IPS-18a (cell line): ENCODE results near the gene ADAM12.

Experiments used
- H3K27ac ChIP-seq: one replicate; pipeline ENCODE4 v1.5.1; 2013; ENCODE audit warnings: low read length
- H3K27me3 ChIP-seq: one replicate; pipeline ENCODE4 v1.6.1; 2013; ENCODE audit warnings: mild to moderate bottlenecking, low read length; ENCODE audit not compliant: control insufficient read depth, insufficient read depth
- H3K36me3 ChIP-seq: one replicate; pipeline ENCODE4 v1.6.1; 2013; ENCODE audit warnings: low read depth, low read length; ENCODE audit not compliant: control insufficient read depth
- H3K4me1 ChIP-seq: one replicate; pipeline ENCODE4 v1.6.1; 2013; ENCODE audit warnings: low read depth, low read length; ENCODE audit not compliant: control insufficient read depth
- H3K4me3 ChIP-seq: one replicate; pipeline ENCODE4 v1.5.1; 2013; ENCODE audit warnings: low read length
- H3K9ac ChIP-seq: one replicate; pipeline ENCODE4 v1.6.1; 2013; ENCODE audit warnings: mild to moderate bottlenecking, low read length, moderate library complexity
- H3K9me3 ChIP-seq: one replicate; pipeline ENCODE4 v1.6.1; 2013; ENCODE audit warnings: low read depth, low read length; ENCODE audit not compliant: control insufficient read depth

ADAM12 gene, protein sequence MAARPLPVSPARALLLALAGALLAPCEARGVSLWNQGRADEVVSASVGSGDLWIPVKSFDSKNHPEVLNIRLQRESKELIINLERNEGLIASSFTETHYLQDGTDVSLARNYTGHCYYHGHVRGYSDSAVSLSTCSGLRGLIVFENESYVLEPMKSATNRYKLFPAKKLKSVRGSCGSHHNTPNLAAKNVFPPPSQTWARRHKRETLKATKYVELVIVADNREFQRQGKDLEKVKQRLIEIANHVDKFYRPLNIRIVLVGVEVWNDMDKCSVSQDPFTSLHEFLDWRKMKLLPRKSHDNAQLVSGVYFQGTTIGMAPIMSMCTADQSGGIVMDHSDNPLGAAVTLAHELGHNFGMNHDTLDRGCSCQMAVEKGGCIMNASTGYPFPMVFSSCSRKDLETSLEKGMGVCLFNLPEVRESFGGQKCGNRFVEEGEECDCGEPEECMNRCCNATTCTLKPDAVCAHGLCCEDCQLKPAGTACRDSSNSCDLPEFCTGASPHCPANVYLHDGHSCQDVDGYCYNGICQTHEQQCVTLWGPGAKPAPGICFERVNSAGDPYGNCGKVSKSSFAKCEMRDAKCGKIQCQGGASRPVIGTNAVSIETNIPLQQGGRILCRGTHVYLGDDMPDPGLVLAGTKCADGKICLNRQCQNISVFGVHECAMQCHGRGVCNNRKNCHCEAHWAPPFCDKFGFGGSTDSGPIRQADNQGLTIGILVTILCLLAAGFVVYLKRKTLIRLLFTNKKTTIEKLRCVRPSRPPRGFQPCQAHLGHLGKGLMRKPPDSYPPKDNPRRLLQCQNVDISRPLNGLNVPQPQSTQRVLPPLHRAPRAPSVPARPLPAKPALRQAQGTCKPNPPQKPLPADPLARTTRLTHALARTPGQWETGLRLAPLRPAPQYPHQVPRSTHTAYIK

DNA sequence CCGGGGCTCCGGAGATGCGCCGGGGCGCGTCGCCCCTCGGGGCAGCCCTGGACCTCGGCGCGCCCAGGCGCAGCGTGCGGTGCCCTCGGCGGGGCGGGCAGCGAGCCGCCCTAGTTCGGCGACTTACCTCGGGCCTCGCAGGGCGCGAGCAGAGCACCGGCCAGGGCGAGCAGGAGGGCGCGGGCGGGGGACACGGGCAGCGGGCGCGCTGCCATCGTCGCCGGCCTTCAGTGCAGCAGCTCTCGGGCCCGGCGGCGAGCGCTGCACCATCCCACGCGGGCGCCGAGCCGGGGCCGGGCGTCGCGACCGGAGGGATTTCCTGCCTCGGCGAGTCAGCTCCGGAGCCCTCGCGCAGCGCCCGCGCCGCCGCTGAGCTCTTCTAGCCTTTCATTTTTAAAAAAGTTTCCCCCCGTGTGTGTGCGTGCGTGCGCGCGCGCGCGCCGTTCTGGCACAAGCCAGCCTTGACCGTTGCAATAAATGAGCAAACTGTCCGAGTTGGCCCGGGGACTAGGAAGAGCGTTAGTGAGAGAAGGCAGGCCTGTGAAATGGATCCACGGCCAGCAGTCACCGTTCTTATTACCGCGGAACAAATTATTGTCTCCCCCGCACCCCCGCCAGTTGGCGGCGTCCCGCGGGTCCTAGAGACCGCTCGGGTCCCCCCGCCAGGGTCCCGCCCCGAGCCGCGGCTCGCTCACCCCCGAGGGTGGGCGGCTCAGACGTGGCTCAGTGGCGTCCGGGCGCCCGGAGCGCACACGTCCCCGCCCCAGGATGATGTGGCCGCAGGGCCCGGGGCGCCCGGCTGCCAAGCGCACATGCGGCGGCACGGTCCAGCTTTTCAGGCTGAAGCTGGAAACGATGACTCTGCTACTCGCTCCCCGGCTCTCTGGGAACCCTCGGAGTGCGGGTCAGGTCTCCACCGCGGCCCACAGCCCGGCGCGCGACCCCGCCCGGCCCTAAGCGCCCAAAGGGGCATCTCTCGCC lies at the start of gene ADAM12:
Gene ADAM12 (minus strand): TSS at position 547 of the 981 bp plus-strand sequence. CDS start 332 bp downstream, at position 215.
- H3K4me1 ChIP-seq: peaks cover 4% of the 10 kb centered on the region
- H3K27me3 ChIP-seq: peaks cover 46% of the 10 kb centered on the region
- peak within 1 kb of the TSS; percentile 53 for H3K4me3 ChIP-seq
- H3K9me3 ChIP-seq: no peaks in the 10 kb centered on the region
- H3K36me3 ChIP-seq: no peaks in the 10 kb centered on the region
- H3K9ac ChIP-seq: no peak within 1 kb of the TSS
- H3K27ac ChIP-seq: no peak within 1 kb of the TSS

- H3K9ac ChIP-seq: no peak overlapping the region
- H3K9me3 ChIP-seq: no peaks in the 10 kb centered on the region
- no peak overlapping the region for H3K4me3 ChIP-seq
- no peaks in the 10 kb centered on the region for H3K4me1 ChIP-seq
- no peaks in the 10 kb centered on the region for H3K27me3 ChIP-seq
- no peaks in the 10 kb centered on the region for H3K36me3 ChIP-seq
- no peak overlapping the region for H3K27ac ChIP-seq
Measured at GRCh38 chr10:126437635-126438406, 49.5 kb upstream of the ADAM12 start.

GRCh38 chr10:126434235-126434634 lies 46.0 kb upstream of the ADAM12 start:
- H3K27ac ChIP-seq: no peak overlapping the region
- no peaks in the 10 kb centered on the region for H3K36me3 ChIP-seq
- H3K4me3 ChIP-seq: no peak overlapping the region
- H3K4me1 ChIP-seq: no peaks in the 10 kb centered on the region
- no peak overlapping the region for H3K9ac ChIP-seq
- no peaks in the 10 kb centered on the region for H3K27me3 ChIP-seq
- H3K9me3 ChIP-seq: no peaks in the 10 kb centered on the region

DNA sequence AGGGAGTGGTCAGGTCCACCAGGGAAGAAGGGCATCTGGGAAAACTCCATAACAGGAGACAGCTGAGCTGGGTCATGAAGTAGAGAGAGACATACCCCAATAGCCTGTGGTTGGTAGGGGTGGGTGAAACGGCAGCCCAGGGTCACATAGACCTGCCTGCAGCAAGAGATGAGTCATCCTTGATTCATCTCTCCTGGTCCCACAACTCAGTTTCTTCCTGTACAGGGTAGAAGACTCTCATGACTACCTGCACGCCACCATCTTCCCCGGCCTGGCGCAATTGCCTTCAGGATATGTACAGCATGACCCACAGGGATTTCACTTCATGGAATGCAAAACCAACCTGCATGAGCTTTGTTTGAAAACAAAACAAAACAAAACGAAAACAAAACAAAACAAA lies 45.1 kb upstream of the ADAM12 start:
- H3K4me1 ChIP-seq: no peaks in the 10 kb centered on the region
- no peaks in the 10 kb centered on the region for H3K9me3 ChIP-seq
- H3K4me3 ChIP-seq: no peak overlapping the region
- H3K36me3 ChIP-seq: no peaks in the 10 kb centered on the region
- no peak overlapping the region for H3K9ac ChIP-seq
- H3K27me3 ChIP-seq: no peaks in the 10 kb centered on the region
- no peak overlapping the region for H3K27ac ChIP-seq

- Histone ChIP-seq H3K36me3 (no peaks in the 10 kb centered on the region), H3K27ac (no peak overlapping the region), H3K4me1 (no peaks in the 10 kb centered on the region), H3K9ac (no peak overlapping the region), H3K9me3 (no peaks in the 10 kb centered on the region), H3K27me3 (no peaks in the 10 kb centered on the region), H3K4me3 (no peak overlapping the region)
Measured at GRCh38 chr10:126432507-126432906, 44.2 kb upstream of the ADAM12 start.

GRCh38 chr10:126431816-126432215 lies 43.5 kb upstream of the ADAM12 start:
- H3K9me3 ChIP-seq: no peaks in the 10 kb centered on the region
- no peaks in the 10 kb centered on the region for H3K27me3 ChIP-seq
- H3K27ac ChIP-seq: no peak overlapping the region
- H3K36me3 ChIP-seq: no peaks in the 10 kb centered on the region
- no peaks in the 10 kb centered on the region for H3K4me1 ChIP-seq
- H3K4me3 ChIP-seq: no peak overlapping the region
- H3K9ac ChIP-seq: no peak overlapping the region

DNA sequence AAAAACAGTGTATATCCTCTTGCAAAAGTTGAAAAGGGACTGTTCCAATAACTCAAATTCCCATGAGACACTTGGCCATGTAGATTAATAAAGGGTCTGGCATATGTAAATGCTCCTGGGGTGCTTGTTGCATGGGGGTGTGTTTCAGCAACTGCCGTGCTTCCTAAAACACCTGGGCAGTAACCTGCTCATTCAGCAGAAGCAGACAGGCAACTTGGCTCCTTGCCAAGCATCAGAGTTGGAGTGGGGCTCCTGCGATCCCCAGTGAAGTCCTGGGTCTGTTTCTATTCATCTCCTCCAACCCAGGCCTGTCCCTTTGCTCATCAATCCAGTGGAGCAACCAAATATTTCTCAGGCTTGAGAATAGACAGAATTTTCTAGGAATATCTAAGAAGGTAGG lies 42.2 kb upstream of the ADAM12 start:
- Histone ChIP-seq H3K36me3 (no peaks in the 10 kb centered on the region), H3K4me1 (no peaks in the 10 kb centered on the region), H3K27me3 (no peaks in the 10 kb centered on the region), H3K27ac (no peak overlapping the region), H3K9me3 (no peaks in the 10 kb centered on the region), H3K4me3 (no peak overlapping the region), H3K9ac (no peak overlapping the region)

DNA sequence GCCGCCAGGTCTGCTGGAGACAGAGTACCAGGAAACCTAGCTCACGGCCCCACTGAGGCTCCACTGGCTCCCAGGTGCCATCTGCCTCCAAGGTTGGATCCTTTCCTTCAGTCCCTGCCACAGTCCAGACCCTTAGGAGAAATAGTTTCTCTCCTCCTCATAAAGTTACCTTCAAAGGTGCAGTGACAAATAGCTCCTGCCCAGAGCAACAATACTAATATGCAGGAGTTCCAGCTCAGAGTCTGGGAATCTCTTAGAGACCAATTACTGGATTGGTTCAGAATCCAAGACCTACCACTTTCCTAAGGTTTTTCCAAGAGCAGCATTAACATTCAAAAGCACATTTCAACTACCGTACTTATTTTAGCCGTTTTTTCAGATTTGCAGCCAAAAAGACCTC lies 41.0 kb upstream of the ADAM12 start:
- H3K4me1 ChIP-seq: no peaks in the 10 kb centered on the region
- no peaks in the 10 kb centered on the region for H3K9me3 ChIP-seq
- H3K27ac ChIP-seq: no peak overlapping the region
- H3K36me3 ChIP-seq: no peaks in the 10 kb centered on the region
- H3K4me3 ChIP-seq: no peak overlapping the region
- no peak overlapping the region for H3K9ac ChIP-seq
- no peaks in the 10 kb centered on the region for H3K27me3 ChIP-seq

GRCh38 chr10:126425489-126426065 lies 37.3 kb upstream of the ADAM12 start:
- H3K9ac ChIP-seq: no peak overlapping the region
- no peak overlapping the region for H3K4me3 ChIP-seq
- no peak overlapping the region for H3K27ac ChIP-seq
- peaks cover 5% of the 10 kb centered on the region for H3K4me1 ChIP-seq
- H3K9me3 ChIP-seq: peaks cover 6% of the 10 kb centered on the region
- H3K27me3 ChIP-seq: no peaks in the 10 kb centered on the region
- no peaks in the 10 kb centered on the region for H3K36me3 ChIP-seq

DNA sequence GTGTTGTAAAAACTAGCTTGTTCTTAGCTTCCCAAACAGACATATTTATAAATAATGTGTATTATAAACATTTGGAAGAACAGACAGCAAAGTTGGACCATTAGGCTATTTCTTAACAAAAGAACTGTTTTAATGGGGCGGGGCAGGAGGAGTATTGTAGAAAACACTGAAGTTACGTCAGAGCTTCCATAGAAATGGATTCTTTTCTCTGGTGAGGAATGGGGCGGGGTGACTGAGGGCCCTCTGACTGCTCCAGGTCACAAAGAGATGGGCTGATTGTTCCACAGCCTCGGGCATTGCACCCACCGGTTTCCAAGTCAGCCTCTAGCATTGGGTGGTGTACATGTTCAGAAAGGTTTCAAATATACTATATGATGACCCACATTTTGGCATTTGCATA lies 36.8 kb upstream of the ADAM12 start:
- no peak overlapping the region for H3K4me3 ChIP-seq
- no peak overlapping the region for H3K9ac ChIP-seq
- peaks cover 5% of the 10 kb centered on the region for H3K4me1 ChIP-seq
- H3K27ac ChIP-seq: no peak overlapping the region
- no peaks in the 10 kb centered on the region for H3K27me3 ChIP-seq
- H3K36me3 ChIP-seq: no peaks in the 10 kb centered on the region
- H3K9me3 ChIP-seq: peaks cover 6% of the 10 kb centered on the region
